Ramos (cell line): ENCODE measurements around the gene ABCC2.
"Not testable (repeated sequence)": the region's sequence is repeated elsewhere in the genome, so short reads cannot be mapped to it uniquely, and the experiment has no call there.

Experiments used
- in situ Hi-C: fragments of 300-500 bp; cut with MboI; formaldehyde crosslinking; loops from one replicate; pipeline ENCODE4 v1.14.3; 2022; ENCODE audit warnings: low sequenced_read_pairs; ENCODE audit not compliant: unreplicated experiment

ABCC2 gene

DNA sequence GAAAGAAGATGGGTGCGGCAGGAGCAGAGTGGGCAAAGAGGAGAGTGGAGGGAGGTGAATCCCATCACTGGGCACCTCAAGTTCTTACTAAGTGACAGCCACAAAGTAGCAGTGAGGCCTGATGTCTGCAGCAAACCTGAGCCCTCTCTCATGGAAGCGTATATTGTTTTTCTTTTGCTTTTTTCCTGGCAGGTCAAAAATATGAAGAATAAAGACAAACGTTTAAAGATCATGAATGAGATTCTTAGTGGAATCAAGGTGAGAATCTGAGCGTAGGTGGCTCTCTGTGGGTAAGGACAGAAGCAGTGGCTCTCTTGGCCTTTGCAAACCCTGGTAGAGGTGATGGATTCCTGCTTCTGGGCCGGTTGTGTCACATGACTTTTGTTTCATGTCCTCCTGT is 22.8 kb downstream of the ABCC2 start:
- in situ Hi-C loops, result no loop called here

DNA sequence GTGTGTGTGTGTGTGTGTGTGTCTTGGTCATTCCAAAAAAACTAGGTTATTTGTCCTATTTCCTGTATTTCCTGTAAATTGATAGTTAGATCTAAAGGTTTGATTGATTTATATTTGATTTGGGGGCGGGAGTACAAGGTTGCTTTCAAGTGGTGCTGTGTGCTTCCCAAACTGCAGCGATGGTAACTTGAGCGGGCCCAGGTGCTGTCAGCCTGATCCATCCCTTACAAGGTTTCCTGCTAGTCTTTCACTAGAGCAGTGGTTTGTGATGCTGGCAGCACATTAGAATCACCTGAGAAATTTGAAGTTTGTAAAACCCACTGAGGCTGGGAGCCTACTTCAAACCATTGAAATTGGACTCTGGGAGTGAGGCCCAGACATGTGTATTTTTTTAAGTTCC is 23.7 kb downstream of the ABCC2 start:
- in situ Hi-C loops, result no loop called here

DNA sequence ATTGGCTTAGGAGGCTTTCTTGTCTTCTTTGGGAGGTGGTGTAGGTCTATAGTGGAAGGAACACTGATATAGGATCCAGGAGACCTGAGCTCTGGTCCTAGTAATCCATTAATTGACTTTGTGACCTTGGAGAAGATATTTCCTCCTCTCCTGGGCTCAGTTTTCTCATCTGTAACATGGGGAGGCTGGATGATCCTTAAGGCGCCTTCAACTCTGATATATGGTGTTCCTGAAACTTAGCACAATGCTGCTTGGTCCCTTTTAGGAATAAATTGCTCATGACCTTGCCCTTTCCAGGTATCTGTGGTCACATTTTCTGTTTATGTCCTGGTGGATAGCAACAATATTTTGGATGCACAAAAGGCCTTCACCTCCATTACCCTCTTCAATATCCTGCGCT is 25.3 kb downstream of the ABCC2 start:
- in situ Hi-C loops, result no loop called here

DNA sequence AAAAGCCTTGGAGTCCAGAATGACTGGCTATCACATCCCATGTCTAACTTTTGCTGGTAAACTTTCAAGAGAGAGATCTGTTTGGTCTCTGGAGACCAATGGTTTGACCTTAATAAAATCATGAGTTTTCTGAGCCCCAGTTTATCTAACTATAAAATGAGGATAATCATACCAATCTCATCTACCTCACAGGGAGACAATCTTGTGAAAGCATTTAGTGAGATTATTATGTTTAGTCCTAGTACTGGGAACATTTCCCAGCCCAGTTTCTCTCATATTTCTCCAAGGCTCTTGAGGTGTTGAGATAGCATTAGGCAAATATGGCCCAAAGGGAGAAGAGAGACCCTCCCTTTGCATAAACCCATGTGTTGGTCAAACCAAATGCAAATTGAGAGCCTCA is 25.8 kb downstream of the ABCC2 start:
- in situ Hi-C loops, result no loop called here

DNA sequence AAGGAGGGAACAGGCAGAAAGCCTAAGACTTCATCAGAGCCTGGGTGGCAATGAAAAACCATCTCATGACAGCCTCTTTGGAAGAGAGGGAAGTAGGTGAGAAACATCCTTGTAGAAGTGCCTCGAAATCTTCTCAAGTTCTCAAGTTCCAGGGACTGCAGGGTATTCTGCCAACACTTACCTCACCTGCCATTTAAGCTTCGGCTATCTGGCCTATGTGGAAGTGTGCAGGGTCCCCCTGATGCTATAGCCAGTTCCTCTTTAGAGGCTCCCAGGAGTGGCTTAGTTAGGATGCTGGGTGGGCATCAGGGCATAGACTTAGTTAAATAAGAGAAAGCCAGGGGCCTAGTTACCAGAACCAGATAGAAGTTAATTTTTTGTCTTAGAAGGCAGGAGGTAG is 27.0 kb downstream of the ABCC2 start:
- in situ Hi-C loops, result no loop called here

DNA sequence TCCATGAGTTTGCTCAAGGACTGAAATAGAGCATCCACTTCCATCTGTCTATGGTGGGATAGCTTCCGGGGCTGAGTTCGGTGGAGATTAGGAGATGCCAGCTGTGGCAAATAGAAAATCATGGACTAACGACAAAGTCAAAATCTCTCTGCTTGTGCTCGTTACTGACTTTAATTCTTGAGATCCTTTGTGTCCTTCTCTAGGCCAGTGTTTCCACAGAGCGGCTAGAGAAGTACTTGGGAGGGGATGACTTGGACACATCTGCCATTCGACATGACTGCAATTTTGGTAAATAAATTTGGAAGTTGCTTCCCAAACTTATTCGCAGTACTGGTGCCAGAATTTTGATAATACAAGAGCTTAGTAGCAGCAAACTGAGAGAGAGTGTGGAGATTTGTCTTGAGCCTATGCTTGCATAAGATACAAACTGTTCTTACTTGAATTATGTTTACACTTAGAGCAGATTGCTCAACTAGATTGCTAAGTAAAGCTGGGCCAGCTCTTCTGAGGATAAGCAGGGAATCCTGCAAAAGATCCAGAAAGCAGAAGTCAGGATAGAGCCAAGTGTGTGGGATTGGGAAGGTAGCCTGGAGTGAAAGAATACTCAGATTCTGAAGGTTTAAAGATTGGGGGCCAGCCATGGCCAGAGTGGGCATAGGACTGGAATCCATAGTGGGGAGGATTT is 27.6 kb downstream of the ABCC2 start:
- in situ Hi-C loops, result no loop called here

DNA sequence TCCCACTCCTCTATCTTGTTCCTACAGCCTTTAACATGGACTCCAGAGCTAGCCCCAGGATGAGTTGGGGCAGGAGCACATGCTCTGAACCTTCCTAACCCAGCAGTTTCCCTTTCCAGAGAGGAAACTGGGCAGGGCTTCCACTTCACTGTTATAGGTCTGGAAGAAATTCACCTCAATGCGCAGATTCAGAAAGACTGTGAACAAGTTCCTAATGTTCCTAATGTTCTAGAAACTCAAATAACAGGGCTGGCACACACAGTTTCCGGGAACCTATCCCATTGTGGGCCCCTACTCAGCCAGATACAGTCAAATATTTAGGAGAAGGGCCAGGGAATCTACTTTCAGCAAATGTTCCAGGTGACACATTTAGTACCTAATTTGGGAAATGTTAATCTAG is 29.7 kb downstream of the ABCC2 start:
- in situ Hi-C loops, result no loop called here

DNA sequence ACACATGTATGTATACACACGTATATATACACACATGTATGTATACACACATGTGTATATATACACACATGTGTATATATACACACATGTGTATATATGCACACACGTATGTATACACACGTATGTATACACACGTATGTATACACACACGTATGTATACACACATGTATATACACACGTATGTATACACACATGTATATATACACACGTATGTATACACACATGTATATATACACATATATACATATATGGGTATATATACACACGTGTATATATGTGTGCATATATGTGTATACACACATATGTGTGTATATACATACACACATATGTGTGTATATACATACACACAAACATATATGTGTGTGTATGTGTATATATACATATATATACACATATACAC is 31.7 kb downstream of the ABCC2 start:
- in situ Hi-C loops, result no loop called here

DNA sequence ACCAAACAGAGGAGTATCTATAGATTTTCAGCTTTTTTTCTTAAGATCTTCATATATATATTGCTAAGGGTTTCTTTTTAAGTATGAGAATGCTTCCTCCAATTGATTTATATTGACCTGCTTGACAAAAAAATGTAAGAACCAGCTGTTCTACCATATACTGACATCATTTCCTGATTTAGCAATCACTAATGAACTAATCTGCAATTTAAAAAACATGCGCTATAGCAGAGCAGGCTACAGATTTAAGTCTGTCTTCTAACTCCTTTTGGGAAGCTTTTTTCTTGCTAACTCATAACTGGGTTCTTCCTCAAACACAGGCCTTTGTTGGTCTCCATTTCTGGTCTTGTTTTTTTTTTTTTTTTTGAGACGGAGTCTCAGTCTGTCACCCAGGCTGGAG is 33.2 kb downstream of the ABCC2 start:
- in situ Hi-C loops, result no loop called here

DNA sequence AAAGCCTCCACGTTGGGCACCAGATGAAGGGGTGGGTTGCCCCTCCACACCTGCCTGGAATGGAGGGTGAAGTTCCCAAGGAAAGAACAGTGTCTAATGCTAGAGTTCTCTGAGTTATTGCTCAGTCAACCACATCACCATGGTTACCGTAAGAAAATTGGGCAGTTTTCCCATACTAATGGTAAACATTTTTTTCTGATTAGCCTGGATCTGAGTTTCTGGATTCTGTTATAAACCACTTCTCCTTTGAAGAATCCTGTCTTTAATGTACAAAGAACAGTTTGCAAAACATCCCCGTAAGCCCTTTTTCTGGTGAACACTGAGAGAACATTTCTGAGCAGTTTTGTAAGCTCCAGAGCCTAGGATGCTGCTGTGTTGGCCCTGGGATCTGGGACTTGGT is 45.5 kb downstream of the ABCC2 start:
- in situ Hi-C loops, result no loop called here

DNA sequence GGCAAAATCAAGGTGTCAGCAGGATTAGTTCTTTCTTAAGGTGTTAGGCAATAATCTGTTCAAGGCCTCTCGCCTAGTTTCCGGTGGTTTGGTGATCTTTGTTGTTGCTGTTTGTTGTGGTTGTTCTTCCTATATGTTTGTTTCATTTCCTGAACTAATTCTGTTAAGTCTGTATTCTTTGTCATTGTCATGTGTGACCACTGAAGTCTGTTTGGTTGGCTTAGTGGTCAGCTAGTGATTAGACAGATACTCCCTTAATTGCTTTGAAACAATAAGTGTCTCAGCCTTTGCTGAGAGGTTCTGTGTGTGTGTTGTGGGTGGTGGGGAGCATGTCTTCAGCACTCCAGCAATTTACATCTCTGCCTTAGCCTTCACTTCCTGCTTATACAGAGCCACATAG is 46.0 kb downstream of the ABCC2 start:
- in situ Hi-C loops, result no loop called here

DNA sequence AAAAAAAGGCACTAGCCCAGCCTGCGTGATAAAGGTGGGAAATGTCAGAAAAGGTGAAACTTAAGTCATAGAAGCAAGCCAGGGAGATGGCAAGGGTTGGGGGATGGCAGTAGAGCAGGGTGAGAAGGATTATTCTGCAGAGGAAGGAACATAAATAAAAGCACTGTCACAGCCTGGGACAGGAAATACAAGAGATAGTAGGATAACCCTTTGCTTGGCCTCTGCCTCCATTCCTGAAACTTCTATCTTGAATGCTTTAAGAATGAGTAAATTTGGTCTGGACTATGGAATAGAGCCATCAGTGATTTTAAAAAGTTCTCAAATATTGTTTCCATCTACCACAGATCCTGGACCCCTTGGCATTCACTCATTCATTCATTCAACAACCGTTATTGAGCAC is 50.0 kb downstream of the ABCC2 start:
- in situ Hi-C loops, result no loop called here

DNA sequence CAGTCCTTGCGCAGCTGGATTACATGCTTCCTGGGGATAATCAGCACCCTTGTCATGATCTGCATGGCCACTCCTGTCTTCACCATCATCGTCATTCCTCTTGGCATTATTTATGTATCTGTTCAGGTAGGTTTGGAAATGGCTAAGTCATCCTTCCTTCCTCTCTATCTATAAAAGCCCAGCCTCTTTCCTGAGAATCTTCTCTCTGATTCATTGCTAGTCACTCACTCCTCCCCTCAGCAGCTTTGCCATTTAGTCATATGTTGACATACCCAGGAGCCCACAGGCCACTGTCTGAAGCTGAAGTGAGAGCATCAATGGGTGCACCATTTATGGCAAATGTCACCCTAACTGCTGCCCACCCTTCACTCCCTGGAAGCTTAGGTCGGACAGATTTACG is 52.0 kb downstream of the ABCC2 start:
- in situ Hi-C loops, result no loop called here

DNA sequence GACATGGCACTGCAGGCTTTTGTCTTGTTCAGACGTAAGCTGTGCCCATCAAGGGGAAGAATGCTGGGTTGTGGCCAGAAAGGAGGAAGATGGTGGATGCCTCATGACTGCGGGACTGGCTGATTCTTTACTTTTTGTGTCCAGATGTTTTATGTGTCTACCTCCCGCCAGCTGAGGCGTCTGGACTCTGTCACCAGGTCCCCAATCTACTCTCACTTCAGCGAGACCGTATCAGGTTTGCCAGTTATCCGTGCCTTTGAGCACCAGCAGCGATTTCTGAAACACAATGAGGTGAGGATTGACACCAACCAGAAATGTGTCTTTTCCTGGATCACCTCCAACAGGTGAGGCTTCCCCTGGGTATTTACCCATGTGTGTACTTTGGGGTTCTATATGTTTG is 53.5 kb downstream of the ABCC2 start:
- in situ Hi-C loops, result no loop called here

DNA sequence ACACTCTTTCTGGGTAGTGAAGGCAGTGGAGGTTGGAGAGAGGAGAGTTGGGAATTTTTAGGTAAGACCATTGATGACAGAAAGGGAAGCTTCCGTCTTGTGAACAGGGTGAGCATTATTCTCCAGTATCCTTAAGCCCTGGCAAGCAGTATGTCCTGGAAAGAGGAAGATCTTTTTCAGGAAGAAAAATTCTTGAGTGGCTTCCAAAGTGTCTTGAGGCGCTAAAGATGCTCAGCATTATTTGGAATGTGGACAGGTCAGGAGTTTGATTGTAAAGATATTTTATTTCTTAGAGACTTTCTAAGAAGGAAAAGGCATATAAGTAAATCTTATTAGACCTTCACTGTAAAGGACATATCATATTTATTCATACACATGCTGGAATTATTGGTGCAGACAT is 54.3 kb downstream of the ABCC2 start:
- in situ Hi-C loops, result no loop called here

DNA sequence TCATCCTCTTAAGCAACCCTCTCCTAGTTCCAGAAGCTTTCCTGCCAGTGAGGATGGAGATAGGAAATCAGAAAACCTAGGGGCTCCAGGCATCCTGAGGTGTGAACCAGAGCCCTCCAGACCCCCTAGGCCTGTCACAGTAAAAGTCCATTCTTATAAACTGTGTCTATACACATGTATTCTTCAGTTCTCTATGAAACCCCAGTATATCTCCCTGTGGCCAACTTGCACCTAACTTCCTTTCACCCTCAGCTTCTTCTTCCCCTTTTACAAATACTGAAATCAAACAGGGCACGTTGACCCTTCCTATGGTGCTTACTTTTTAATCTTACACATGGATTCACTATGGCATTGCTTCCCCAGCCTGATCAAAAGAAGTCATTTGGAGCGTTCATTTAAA is 58.4 kb downstream of the ABCC2 start:
- in situ Hi-C loops, result not testable (repeated sequence)

DNA sequence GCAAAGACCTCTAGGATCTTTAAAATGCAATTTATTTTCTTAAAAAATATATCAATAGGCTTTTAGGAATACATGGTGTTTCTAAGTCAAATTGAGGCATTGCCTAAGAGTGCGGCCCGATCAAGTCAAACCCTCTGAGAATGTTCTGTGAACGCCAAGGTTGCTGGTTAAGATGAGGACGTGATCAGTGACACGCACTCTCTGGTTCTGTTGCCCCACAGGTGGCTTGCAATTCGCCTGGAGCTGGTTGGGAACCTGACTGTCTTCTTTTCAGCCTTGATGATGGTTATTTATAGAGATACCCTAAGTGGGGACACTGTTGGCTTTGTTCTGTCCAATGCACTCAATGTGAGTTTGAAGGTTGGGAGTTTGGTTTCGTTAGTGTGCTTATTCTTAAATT is 59.3 kb downstream of the ABCC2 start:
- in situ Hi-C loops, result no loop called here

DNA sequence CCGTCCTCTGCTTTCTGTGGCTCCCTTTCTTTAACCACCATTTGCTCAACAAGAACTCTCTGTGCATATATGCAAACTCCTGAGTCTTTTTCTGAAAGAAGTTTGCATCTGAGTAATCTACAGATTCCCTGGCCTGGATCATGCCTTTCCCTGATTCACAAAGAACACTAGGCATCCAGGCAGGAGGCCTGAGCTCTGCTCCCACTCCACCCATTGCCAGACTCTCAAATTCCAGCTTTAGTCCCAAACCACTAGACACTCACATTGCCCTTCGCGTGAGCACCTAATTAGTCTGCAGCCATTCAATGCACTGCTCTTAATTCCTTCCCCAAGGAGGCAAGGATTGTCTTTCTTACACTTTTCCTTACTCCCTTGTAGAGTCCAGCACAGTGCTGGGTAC is 60.9 kb downstream of the ABCC2 start:
- in situ Hi-C loops, result no loop called here

DNA sequence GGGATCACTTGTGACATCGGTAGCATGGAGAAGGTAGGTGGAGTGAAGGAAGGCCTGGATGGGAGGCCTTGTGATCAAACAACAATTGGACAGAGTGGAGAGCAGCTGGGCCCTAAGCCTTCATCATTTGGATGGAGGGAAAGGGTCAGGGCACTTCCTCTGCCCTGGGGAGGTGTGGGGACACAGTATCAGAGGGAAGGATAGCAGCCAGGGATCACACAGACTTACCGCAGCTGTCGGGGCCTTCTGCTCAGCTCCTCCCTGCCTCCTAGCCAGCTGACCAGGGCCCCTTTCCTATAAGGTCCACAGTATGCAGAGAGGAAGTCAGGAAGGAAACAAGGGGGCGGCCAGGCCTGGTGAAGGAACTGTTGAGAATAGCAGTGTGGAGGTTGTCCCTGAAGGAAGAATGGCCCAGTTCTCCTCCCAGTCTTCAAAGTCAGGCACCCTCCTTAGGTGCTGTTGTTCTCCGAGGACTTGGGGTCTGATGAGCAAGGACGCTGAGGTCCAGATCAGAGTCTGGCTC is 62.1 kb downstream of the ABCC2 start:
- in situ Hi-C loops, result no loop called here

DNA sequence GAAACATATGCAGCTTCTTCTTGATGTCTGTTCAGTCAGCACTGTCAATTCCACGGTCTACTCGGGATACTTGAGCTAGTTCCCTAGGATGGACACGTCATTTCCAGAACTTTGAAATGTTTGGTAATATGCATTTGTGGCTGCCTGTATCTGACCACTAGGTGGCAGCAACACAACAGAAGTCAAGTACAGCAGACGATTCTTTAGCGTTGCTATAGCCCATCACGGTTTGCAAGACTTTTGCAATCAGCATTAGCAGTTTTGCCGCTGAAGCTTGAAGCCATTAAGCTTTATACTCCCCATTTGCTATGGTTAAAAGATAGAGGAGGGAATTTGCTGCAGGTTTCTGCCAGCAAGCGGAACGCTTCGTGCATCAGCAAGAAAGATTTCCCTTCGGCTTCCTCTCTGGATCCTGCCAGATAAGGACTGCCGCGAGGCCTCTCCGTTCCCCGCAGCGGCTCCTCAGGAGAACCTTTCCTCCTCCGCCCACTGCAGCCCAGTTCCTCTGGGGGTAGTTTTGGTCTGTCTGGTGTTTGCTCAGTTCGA is 63.5 kb downstream of the ABCC2 start:
- in situ Hi-C loops, result loop anchor here (5.0 kb wide), 1 partner anchor 201 kb away; no protein-coding TSS in a partner anchor

DNA sequence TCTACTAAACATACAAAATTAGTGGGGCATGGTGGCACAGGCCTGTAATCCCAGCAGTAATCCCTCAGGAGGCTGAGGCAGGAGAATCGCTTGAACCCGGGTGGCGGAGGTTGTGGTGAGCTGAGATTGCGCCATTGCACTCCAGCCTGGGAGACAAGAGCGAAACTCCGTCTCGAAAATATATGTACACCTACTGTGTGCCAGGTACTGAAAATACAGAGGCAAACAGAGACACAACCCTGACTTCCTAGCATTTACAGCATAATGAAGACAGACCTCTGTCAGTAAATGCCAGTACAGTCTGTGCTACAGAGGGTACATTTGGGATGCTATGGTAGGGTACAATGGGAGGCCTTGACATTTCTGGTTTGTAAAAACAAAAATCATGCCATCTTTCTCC is 66.6 kb downstream of the ABCC2 start:
- in situ Hi-C loops, result loop anchor here (5.0 kb wide), 1 partner anchor 198 kb away; no protein-coding TSS in a partner anchor

DNA sequence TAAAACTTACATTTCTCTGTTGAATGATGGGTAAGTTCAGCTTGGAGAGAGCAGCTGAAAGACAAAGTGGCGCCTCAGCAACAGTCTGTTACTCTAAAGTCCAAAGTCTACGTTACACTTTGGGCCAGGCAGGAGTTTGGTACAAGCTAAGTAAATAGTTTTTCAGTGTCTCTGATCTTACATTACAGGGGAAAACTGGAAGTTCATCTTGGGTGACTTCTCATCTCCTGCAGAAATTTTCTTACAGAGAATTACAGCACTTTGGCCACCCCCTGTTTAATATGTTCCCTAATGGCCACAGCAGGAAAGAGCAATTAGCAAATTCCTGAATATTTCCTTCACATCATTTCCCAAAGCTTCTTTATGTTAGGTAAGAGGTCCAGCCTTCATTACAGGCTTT is 67.1 kb downstream of the ABCC2 start:
- in situ Hi-C loops, result loop anchor here (5.0 kb wide), 1 partner anchor 198 kb away; no protein-coding TSS in a partner anchor
